ENCODE data around the gene CORO6. TPM values are rescaled to one million over a fixed set of nuclear protein-coding genes. Genes with fewer than 3 reads are reported as not detected.

Gene CORO6
- total and polyA plus RNA-seq, 2 of the 13 experiments (the other 11 are each of a cell fraction or from before 2014, with no cell fraction given): 0.42 to 0.82 TPM

DNA sequence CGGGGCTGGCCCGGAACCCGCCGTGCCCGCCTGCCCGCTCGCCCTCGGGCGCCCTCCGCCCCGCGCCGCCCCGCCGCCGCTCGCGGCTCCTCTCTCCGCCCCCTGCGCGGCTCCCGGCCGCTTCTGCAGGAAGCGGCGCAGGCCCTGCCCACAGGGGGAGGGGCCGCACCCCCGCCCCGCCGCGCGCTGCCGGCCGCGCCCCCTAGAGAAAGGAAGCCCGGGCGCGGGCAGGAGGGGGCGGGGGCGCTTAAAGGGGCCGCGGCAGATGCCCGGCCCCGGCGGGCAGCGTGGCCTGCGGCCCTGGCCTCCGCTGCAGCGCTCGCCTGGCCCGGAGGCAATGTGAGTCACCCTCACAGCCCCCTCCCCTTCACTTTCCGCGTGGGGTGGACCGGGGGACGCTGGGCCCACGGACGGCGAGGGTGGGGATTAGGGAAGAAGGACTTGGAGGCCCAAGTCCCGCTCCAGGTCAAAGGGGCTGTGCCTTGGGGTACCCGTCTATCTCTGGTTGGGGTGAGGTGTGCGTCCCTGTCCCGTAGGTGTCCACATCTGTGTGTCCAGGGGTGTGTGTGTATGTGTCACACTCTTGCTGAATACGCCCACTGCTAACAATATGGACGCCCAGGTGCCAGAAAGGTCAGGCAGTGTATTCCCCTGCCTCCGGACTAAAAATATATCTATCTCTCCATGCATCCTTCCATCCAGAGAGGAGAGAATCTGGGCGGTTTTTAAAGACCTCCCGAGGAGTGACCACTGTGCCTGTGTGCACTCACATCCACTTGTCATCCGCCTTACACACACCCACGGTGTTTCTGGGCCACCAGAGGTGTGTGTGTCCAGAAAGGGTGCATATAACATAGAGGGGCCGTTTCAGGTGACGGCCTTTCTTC lies 32.9 kb downstream of the CORO6 start, which contains the start of gene GIT1 (continued):
- TF ChIP-seq ZBTB7A (CRISPR knock-in tag; IDR thresholded peaks at IDR 0.05) (peak; percentile 66; the same call in 1 of the 2 replicates), DMAP1 (CRISPR knock-in tag; IDR thresholded peaks at IDR 0.05) (no peak), KLF6 (CRISPR knock-in tag; IDR thresholded peaks at IDR 0.05) (no peak), ATF7-NPFF (CRISPR knock-in tag; IDR thresholded peaks at IDR 0.05; ENCODE audit: low read depth) (no peak), ZNF709 (CRISPR knock-in tag; IDR thresholded peaks at IDR 0.05) (no peak), ZKSCAN8 (CRISPR knock-in tag; IDR thresholded peaks at IDR 0.05; ENCODE audit: borderline replicate concordance) (no peak), ZFX (CRISPR knock-in tag; IDR thresholded peaks at IDR 0.05; ENCODE audit: low read depth) (peak; percentile 63), IKZF1 (IDR thresholded peaks at IDR 0.05) (no peak), DNMT3B (CRISPR knock-in tag; conservative IDR thresholded peaks at IDR 0.05) (no peak)
- TF ChIP-seq, protein P1, sequence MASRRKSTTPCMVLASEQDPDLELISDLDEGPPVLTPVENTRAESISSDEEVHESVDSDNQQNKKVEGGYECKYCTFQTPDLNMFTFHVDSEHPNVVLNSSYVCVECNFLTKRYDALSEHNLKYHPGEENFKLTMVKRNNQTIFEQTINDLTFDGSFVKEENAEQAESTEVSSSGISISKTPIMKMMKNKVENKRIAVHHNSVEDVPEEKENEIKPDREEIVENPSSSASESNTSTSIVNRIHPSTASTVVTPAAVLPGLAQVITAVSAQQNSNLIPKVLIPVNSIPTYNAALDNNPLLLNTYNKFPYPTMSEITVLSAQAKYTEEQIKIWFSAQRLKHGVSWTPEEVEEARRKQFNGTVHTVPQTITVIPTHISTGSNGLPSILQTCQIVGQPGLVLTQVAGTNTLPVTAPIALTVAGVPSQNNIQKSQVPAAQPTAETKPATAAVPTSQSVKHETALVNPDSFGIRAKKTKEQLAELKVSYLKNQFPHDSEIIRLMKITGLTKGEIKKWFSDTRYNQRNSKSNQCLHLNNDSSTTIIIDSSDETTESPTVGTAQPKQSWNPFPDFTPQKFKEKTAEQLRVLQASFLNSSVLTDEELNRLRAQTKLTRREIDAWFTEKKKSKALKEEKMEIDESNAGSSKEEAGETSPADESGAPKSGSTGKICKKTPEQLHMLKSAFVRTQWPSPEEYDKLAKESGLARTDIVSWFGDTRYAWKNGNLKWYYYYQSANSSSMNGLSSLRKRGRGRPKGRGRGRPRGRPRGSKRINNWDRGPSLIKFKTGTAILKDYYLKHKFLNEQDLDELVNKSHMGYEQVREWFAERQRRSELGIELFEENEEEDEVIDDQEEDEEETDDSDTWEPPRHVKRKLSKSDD (CRISPR knock-in tag; IDR thresholded peaks at IDR 0.05; ENCODE audit: low read depth): no peak
- TF ChIP-seq, protein P2, sequence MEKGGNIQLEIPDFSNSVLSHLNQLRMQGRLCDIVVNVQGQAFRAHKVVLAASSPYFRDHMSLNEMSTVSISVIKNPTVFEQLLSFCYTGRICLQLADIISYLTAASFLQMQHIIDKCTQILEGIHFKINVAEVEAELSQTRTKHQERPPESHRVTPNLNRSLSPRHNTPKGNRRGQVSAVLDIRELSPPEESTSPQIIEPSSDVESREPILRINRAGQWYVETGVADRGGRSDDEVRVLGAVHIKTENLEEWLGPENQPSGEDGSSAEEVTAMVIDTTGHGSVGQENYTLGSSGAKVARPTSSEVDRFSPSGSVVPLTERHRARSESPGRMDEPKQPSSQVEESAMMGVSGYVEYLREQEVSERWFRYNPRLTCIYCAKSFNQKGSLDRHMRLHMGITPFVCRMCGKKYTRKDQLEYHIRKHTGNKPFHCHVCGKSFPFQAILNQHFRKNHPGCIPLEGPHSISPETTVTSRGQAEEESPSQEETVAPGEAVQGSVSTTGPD (CRISPR knock-in tag; IDR thresholded peaks at IDR 0.05): no peak
- TF ChIP-seq, protein P3, sequence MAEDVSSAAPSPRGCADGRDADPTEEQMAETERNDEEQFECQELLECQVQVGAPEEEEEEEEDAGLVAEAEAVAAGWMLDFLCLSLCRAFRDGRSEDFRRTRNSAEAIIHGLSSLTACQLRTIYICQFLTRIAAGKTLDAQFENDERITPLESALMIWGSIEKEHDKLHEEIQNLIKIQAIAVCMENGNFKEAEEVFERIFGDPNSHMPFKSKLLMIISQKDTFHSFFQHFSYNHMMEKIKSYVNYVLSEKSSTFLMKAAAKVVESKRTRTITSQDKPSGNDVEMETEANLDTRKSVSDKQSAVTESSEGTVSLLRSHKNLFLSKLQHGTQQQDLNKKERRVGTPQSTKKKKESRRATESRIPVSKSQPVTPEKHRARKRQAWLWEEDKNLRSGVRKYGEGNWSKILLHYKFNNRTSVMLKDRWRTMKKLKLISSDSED (CRISPR knock-in tag; IDR thresholded peaks at IDR 0.05): no peak
- TF ChIP-seq, protein P4, sequence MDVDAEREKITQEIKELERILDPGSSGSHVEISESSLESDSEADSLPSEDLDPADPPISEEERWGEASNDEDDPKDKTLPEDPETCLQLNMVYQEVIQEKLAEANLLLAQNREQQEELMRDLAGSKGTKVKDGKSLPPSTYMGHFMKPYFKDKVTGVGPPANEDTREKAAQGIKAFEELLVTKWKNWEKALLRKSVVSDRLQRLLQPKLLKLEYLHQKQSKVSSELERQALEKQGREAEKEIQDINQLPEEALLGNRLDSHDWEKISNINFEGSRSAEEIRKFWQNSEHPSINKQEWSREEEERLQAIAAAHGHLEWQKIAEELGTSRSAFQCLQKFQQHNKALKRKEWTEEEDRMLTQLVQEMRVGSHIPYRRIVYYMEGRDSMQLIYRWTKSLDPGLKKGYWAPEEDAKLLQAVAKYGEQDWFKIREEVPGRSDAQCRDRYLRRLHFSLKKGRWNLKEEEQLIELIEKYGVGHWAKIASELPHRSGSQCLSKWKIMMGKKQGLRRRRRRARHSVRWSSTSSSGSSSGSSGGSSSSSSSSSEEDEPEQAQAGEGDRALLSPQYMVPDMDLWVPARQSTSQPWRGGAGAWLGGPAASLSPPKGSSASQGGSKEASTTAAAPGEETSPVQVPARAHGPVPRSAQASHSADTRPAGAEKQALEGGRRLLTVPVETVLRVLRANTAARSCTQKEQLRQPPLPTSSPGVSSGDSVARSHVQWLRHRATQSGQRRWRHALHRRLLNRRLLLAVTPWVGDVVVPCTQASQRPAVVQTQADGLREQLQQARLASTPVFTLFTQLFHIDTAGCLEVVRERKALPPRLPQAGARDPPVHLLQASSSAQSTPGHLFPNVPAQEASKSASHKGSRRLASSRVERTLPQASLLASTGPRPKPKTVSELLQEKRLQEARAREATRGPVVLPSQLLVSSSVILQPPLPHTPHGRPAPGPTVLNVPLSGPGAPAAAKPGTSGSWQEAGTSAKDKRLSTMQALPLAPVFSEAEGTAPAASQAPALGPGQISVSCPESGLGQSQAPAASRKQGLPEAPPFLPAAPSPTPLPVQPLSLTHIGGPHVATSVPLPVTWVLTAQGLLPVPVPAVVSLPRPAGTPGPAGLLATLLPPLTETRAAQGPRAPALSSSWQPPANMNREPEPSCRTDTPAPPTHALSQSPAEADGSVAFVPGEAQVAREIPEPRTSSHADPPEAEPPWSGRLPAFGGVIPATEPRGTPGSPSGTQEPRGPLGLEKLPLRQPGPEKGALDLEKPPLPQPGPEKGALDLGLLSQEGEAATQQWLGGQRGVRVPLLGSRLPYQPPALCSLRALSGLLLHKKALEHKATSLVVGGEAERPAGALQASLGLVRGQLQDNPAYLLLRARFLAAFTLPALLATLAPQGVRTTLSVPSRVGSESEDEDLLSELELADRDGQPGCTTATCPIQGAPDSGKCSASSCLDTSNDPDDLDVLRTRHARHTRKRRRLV (CRISPR knock-in tag; IDR thresholded peaks at IDR 0.05): no peak
- TF ChIP-seq, protein P5, sequence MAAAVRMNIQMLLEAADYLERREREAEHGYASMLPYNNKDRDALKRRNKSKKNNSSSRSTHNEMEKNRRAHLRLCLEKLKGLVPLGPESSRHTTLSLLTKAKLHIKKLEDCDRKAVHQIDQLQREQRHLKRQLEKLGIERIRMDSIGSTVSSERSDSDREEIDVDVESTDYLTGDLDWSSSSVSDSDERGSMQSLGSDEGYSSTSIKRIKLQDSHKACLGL (CRISPR knock-in tag; IDR thresholded peaks at IDR 0.05): peak; percentile 51; the same call in 1 of the 2 replicates
